GM12891 (cell line): ENCODE results near the gene SNTG2.

Experiments used
- DNase-seq: peaks from one replicate; pipeline ENCODE4 v3.0.0; 2011; ENCODE audit warnings: low spot score; ENCODE audit not compliant: insufficient read length
- FAIRE-seq: peaks from 2 replicates; lab custom pipeline; 2011; peaks lifted over from hg19 to GRCh38; lab: Jason Lieb, UNC
- PAX5 ChIP-seq: IDR thresholded peaks from 2 replicates; pipeline ENCODE4 v1.6.1; 2011; ENCODE audit warnings: low read length, moderate library complexity, mild to moderate bottlenecking; ENCODE audit not compliant: insufficient read depth, severe bottlenecking
- POLR2A ChIP-seq: IDR thresholded peaks from 2 replicates; pipeline ENCODE4 v1.6.1; 2011; ENCODE audit warnings: low read depth, low read length, control low read depth
- POLR2AphosphoS5 ChIP-seq: IDR thresholded peaks from 2 replicates; pipeline ENCODE4 v1.6.1; 2011; ENCODE audit warnings: low read depth, low read length, control low read depth
- POU2F2 ChIP-seq: IDR thresholded peaks from 2 replicates; pipeline ENCODE4 v1.6.1; 2011; ENCODE audit warnings: low read depth, mild to moderate bottlenecking, control low read depth, low read length, moderate library complexity
- SPI1 ChIP-seq: IDR thresholded peaks from 2 replicates; pipeline ENCODE4 v1.6.1; 2011; ENCODE audit warnings: low read depth, low read length, control low read depth
- TAF1 ChIP-seq: IDR thresholded peaks from 2 replicates; pipeline ENCODE4 v1.6.1; 2011; ENCODE audit warnings: low read depth, low read length, control low read depth

SNTG2 gene

DNA sequence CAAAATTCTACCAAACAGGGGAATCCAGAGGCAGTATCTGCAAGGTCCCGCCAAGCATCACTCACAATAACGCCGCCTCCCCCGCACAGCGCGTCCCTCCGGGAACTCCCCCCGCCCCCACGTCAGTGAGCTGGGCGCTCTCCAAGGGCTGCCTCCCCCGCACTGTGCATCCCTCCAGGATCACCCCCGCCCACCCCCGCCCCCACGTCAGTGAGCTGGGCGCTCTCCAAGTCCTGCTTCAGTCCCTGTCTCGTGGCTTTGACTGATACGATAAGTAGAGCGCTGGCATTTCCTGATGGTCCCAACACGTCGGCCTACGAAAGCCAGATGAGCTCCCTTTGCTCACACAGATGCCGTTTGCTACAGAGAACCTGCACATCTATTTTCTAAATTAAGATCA is 331.9 kb downstream of the SNTG2 start:
- TF ChIP-seq POU2F2 = no peak
- no peak for TF ChIP-seq TAF1
- no peak for TF ChIP-seq POLR2A
- TF ChIP-seq SPI1 = no peak
- no peak for TF ChIP-seq PAX5
- TF ChIP-seq POLR2AphosphoS5 = no peak
- DNase-seq = no peak
- no peak for FAIRE-seq

GRCh38 chr2:1283020-1283801 is 332.6 kb downstream of the SNTG2 start:
- DNase-seq (no peak), FAIRE-seq (no peak)
- no peak for TF ChIP-seq TAF1

DNA sequence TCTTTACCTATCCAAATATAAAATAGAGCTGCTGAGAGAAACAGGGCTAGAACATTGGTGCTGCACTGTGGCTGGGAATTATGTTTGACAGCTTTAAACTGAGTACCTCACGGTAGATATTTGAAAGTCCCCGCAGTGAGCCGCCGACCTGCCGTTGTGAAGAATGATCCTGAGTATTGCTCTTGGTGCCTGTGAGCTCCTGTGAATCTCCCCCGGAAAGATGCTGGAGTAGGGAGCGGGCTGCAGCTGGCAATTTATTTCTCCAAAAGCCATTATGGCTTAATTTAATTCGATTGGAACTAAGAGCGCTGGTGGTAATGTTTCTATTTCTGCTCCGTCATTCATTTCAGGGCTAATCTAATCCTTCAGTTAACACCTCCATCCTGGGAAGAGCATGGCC is 333.2 kb downstream of the SNTG2 start:
- no peak for TF ChIP-seq POLR2A
- TF ChIP-seq POLR2AphosphoS5 = no peak
- no peak for TF ChIP-seq PAX5
- TF ChIP-seq SPI1 = no peak
- no peak for TF ChIP-seq POU2F2
- TF ChIP-seq TAF1 = no peak
- no peak for DNase-seq
- FAIRE-seq = no peak

GRCh38 chr2:1286929-1287328 is 336.3 kb downstream of the SNTG2 start:
- DNase-seq (no peak), FAIRE-seq (no peak)
- TF ChIP-seq TAF1 = no peak
- no peak for TF ChIP-seq POU2F2
- no peak for TF ChIP-seq PAX5
- no peak for TF ChIP-seq SPI1
- TF ChIP-seq POLR2A = no peak
- TF ChIP-seq POLR2AphosphoS5 = no peak

- no peak for FAIRE-seq
- DNase-seq = no peak
- no peak for TF ChIP-seq PAX5
Measured at GRCh38 chr2:1287427-1287826, 336.8 kb downstream of the SNTG2 start.

DNA sequence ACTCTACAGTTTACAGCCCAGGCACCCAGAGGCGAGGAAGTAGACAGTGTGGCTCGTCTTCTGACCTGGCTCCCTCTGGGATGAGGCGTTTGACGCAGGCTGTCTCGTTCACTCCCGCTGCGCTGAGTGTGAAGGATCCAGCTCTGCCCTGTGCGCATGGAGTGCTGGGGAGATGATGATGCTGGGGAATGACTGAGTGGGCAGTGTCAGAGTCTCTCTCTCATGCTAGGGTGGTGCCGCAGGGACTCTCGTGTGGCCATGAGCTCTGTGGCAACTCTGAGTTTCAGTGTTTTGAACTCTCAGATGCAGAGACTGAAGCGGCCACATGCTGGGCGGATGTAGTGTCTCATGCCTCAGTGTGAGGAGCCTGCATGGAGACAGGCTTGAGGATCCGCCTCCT is 344.3 kb downstream of the SNTG2 start:
- no peak for FAIRE-seq
- TF ChIP-seq SPI1 (no peak), POLR2A (no peak), POLR2AphosphoS5 (no peak), POU2F2 (no peak), PAX5 (no peak), TAF1 (no peak)

GRCh38 chr2:1295740-1296139 is 345.1 kb downstream of the SNTG2 start:
- DNase-seq = no peak
- TF ChIP-seq TAF1 (no peak), POLR2AphosphoS5 (no peak), POU2F2 (no peak), SPI1 (no peak), PAX5 (no peak)
- FAIRE-seq = no peak

More for the DNA sequence above, 344.3 kb downstream of the SNTG2 start:
- DNase-seq = no peak

- TF ChIP-seq POU2F2 (no peak), POLR2A (no peak), PAX5 (no peak), POLR2AphosphoS5 (no peak), TAF1 (no peak), SPI1 (no peak)
- no peak for FAIRE-seq
- DNase-seq = no peak
Measured at GRCh38 chr2:1297372-1298159, 346.9 kb downstream of the SNTG2 start.

DNA sequence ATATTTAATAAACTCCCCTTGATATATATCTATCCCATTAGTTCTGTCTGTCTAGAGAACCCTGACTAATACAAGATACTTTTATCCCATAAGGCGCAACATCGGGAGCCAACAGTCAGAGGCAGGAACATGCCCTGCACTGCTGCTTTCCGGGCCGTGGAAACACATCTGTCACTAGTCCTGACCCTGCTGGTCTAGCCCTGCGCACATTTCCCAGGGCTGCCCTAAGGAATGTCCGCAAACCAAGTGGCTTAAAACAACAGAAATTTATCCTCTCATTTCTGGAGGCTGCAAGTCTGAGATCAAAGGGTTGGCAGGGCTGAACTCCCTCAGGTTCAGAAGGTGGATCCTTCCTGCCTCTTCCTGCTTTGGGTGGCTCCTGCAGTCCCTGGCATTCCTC is 348.4 kb downstream of the SNTG2 start:
- TF ChIP-seq POU2F2 (no peak), SPI1 (no peak), TAF1 (no peak), POLR2AphosphoS5 (no peak), PAX5 (no peak)
- FAIRE-seq = no peak

DNA sequence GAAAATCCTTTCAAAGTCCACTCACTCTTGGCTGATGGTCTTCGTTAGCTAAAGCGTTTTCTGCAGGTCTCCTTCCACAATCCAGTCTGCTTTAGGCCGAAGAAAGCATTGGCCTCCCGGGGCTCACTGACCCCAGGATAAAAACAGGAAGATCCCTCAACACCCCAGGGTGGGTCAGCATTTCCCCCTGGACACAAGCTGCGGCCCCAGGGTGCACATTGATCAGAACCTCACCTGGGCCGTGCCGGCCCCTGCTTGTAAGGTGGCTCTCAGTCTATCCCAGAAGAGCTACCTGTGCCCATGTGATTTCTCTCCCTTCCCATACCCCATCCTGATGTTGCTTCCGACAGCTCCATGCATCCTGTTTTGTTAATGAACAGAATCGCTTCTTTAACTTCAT is 349.6 kb downstream of the SNTG2 start:
- no peak for FAIRE-seq
- TF ChIP-seq SPI1 (no peak), POLR2AphosphoS5 (no peak), PAX5 (no peak), POLR2A (no peak), TAF1 (no peak), POU2F2 (no peak)
- DNase-seq = no peak

More for the DNA sequence above, 348.4 kb downstream of the SNTG2 start:
- DNase-seq = no peak
